Hematopoietic multipotent progenitor cell treated with erythropoietin and hydrocortisone succinate and interleukin-3 and kit ligand, for 4 days (in vitro differentiated cells): Measurements from ENCODE around the gene CA5A.
A peak's percentile ranks its signal among the peaks of the same experiment; 100 is the strongest.
"Not testable (repeated sequence)": the region's sequence is repeated elsewhere in the genome, so short reads cannot be mapped to it uniquely, and the experiment has no call there.

Experiments
- DNase-seq: peaks from one replicate; pipeline ENCODE4 v3.0.0-alpha.2; 2015

The CA5A gene

GRCh38 chr16:87863327-87863635, 73.0 kb downstream of the CA5A start:
- not testable (repeated sequence) for DNase-seq

- not testable (repeated sequence) for DNase-seq
These were observed 73.6 kb downstream of the CA5A start for GRCh38 chr16:87862597-87863326.

GRCh38 chr16:87861300-87862099, 74.8 kb downstream of the CA5A start:
- DNase-seq = not testable (repeated sequence)

- DNase-seq = peak; percentile 71
These were observed 75.6 kb downstream of the CA5A start for GRCh38 chr16:87860553-87861299.

- peak; percentile 95 for DNase-seq
These were observed 78.0 kb downstream of the CA5A start for GRCh38 chr16:87858151-87858993.

- DNase-seq = no peak
These were observed 79.5 kb downstream of the CA5A start for GRCh38 chr16:87856791-87857228.

- DNase-seq = peak; percentile 76
These were observed 80.2 kb downstream of the CA5A start for GRCh38 chr16:87855852-87856715.

- no peak for DNase-seq
These were observed 81.2 kb downstream of the CA5A start for GRCh38 chr16:87854907-87855683.

- DNase-seq = peak; percentile 96
These were observed 82.0 kb downstream of the CA5A start for GRCh38 chr16:87854053-87854906.

- DNase-seq = peak; percentile 97
These were observed 82.8 kb downstream of the CA5A start for GRCh38 chr16:87853411-87854052.

GRCh38 chr16:87851601-87852000, 84.7 kb downstream of the CA5A start:
- no peak for DNase-seq

GRCh38 chr16:87851141-87851587, 85.2 kb downstream of the CA5A start:
- no peak for DNase-seq

GRCh38 chr16:87850009-87851006, 86.0 kb downstream of the CA5A start:
- DNase-seq = peak; percentile 82

- DNase-seq = no peak
These were observed 86.8 kb downstream of the CA5A start for GRCh38 chr16:87849419-87850008.

- no peak for DNase-seq
These were observed 87.5 kb downstream of the CA5A start for GRCh38 chr16:87848676-87849345.

GRCh38 chr16:87847785-87848675, 88.3 kb downstream of the CA5A start:
- no peak for DNase-seq
